D721Med (cell line): ENCODE results near the gene EVI5L.

Source experiments
- DNase-seq: peaks from one replicate; pipeline ENCODE4 v3.0.0; 2011; ENCODE audit warnings: low spot score; ENCODE audit not compliant: insufficient read length
- FAIRE-seq: peaks from 2 replicates; lab custom pipeline; 2011; peaks lifted over from hg19 to GRCh38; lab: Jason Lieb, UNC
- TF ChIP-seq, protein P1 (sequence below): IDR thresholded peaks from 2 replicates; pipeline ENCODE4 v1.5.1; 2012; ENCODE audit warnings: mild to moderate bottlenecking, control low read depth; ENCODE audit not compliant: insufficient read depth; ENCODE audit errors: missing control alignments

EVI5L gene

DNA sequence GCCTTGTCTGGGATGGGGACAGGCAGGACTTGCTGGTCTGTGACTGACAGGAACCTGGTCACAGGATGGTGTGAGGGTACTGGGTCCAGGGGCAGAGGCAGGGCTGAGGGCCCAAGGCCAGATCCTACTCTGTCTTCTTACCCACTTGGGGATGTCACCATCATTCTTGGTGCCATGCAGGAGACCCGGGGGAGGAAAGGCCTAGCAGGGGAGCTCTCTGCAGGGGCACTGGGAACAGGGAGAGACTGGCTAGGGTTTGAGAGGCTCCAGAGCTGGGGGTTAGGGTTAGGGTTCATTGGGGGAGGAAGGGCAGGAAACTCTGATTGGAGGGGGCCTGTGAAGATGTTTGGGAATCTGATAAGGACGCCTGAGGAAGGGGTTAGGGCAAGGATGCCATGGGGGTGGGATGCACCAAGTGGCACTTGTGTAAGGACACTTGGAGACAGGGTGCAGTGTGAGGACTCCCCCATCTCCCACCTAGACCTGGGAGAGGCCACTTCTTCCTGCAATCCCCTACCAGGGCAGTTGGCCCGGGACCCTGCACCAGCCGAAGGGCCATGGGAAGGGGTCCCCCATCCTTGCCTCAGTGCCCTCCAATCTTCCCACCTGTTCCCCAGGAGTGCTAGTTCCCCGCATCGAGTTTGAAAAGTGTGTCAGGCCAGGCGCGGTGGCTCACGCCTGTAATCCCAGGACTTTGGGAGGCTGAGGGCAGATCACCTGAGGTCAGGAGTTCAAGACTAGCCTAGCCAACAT is 37.2 kb downstream of the EVI5L start:
- DNase-seq: peak; percentile 18
- TF ChIP-seq, protein P1, sequence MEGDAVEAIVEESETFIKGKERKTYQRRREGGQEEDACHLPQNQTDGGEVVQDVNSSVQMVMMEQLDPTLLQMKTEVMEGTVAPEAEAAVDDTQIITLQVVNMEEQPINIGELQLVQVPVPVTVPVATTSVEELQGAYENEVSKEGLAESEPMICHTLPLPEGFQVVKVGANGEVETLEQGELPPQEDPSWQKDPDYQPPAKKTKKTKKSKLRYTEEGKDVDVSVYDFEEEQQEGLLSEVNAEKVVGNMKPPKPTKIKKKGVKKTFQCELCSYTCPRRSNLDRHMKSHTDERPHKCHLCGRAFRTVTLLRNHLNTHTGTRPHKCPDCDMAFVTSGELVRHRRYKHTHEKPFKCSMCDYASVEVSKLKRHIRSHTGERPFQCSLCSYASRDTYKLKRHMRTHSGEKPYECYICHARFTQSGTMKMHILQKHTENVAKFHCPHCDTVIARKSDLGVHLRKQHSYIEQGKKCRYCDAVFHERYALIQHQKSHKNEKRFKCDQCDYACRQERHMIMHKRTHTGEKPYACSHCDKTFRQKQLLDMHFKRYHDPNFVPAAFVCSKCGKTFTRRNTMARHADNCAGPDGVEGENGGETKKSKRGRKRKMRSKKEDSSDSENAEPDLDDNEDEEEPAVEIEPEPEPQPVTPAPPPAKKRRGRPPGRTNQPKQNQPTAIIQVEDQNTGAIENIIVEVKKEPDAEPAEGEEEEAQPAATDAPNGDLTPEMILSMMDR: no peak
- no peak for FAIRE-seq

DNA sequence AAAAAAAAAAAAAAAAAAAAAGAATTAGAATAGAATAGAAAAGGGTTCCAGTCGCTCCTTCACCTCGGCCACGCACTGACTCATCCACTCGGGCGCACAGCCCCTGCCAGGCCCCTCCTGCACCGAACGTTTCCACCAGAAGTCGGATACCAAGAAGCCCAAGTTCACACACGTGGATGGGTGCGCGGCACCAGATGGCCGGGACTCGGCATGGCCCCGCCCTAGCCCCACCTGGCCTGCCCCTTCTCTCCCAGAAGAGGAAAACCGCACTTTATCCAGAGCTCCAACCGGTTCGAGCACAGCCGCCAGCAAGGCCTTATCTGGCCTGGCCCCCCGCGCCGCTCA is 38.3 kb downstream of the EVI5L start:
- FAIRE-seq (no peak), DNase-seq (no peak)
- TF ChIP-seq, protein P1: no peak

DNA sequence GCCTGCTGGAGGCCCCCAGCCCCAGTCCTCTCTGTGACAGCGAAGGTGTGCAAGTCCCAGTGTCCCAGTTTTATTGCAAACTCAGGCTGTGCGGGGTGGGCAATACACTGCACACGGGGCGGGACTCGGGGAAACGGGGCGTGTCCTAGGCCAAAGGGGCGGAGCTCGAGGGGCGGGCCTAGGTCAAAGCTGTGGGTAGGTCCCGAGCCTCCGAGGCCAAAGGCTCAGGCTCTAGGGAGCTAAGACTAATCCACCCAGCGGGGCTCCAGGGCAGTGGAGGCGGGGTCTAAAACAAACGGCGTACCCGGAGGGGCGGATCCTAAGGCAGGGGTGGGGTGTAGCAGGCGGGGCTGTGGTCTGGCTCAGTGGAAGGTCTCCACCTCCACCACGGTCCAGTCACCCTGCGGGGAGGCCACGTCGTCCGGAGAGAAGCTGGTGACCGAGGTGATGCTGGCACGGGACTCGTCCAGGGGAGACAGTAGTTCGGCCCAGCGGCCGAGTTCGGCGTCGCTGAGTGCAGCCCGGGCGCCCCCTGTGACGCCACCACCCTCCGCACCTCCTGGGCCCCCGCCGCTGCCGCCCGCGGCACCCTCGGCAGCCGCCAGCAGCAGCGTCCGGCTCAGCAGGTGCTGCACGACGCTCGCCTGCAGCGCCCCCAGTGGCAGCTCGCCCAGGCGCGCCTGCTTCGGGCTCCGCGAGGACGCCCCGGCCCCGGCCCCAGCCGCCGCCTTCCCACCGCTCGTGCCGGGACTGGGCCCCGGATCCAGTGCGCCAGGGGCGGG is 38.8 kb downstream of the EVI5L start:
- FAIRE-seq (no peak), DNase-seq (peak; percentile 80)
- TF ChIP-seq, protein P1: peak; percentile 33

DNA sequence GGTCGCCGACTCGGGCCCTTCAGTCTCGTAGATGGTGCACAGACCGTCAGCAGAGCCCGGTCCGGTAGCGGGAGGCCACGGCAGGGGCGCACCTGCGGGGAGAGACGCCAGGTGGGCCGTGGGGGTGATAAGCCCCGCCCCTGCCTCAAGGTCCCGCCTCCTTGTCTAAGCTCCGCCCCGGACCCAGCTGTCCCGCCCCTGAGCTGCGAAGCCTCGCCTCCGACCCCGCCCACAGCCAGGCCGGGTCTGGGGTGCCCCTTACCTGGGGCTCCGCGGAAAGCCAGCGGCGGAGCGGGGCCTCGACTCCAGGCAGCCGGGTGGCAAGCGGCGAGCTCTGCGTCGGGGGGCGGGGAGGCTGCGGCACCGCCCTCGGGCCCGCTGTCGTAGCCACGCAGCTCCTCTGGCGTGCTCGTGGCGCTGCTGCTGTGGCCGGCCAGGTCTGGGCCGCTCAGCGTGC is 39.5 kb downstream of the EVI5L start:
- FAIRE-seq (no peak), DNase-seq (no peak)
- TF ChIP-seq, protein P1: no peak

DNA sequence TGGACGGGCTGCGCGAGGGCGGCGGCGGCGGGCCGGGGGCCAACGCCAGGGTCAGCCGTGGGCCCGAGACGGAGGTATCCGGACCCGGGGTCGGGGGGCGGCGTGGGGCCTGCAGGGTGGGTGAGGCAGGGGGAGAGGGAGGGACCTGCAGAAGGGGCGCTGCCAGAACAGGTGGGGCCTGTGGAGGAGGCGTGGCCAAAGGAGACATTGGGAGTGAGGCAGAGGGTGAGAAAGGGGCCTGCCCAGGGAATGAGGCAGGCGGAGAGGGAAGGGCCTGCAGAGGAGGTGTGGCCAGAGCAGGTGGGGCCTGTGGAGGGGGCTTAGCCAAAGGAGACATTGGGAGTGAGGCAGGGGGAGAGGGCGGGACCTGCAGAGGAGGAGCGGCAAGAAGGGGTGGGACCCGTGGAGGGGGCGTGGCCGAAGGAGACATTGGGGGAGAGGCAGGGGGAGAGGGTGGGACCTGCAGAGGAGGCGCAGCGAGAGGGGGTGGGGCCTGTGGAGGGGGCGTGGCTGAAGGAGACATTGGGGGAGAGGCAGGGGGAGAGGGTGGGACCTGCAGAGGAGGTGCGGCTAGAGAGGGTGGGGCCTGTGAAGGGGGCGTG is 40.0 kb downstream of the EVI5L start:
- DNase-seq (no peak), FAIRE-seq (no peak)
- TF ChIP-seq, protein P1: no peak

DNA sequence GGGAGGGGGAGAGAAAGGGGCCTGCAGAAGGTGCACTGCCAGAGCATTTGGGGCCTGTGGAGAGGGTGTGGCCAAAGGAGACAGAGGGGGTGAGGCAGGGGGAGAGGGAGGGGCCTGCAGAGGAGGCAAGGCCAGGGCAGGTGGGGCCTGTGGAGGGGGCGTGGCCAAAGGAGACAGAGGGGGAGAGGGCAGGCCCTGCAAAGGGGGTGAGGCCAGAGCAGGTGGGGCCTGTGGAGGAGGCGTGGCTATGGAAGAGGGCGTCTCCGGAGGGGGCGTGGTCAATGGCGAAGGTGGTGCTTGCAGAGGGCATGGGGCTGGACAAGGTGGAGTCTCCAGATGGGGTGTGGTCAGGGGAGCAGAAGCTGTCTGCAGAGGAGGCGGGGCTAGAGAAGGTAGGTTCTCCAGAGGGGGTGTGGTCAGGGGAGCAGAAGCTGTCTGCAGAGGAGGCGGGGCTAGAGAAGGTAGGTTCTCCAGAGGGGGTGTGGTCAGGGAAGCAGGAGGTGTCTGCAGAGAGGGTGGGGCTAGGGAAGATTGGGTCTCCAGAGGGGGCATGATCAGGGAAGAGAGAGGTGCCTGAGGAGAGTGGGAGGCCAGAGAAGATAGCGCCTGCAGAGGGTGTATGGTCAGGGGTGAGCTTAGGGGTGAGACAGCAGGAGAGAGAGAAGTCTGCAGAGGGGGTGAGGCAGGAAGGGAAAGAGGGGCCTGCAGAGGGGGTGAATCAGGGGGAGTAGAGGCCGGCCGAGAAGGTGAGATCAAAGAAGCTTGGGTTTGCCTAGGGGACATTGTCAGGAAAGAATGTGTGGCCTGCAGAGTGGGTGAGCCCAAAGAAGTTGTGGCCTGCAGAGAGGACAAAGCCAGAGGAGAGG is 40.8 kb downstream of the EVI5L start:
- DNase-seq: no peak
- TF ChIP-seq, protein P1: no peak
- no peak for FAIRE-seq
